Type B pancreatic cell (in vitro differentiated cells): ENCODE results near the gene FXYD5. TPM values are rescaled to one million over a fixed set of nuclear protein-coding genes. Genes with fewer than 3 reads are reported as not detected.
A peak's percentile ranks its signal among the peaks of the same experiment; 100 is the strongest.

Source experiments
- DNase-seq: peaks from one replicate; pipeline ENCODE4 v3.0.0; 2021; ENCODE audit warnings: mixed read lengths; ENCODE audit not compliant: unreplicated experiment; ENCODE audit errors: extremely low spot score
- H3K27ac Mint-ChIP-seq: 2 replicates; pipeline ENCODE4 v1.8.0; 2021; ENCODE audit warnings: mild to moderate bottlenecking, mixed read lengths
- H3K27me3 Mint-ChIP-seq: 2 replicates; pipeline ENCODE4 v1.8.0; 2021; ENCODE audit warnings: mixed read lengths
- H3K36me3 Mint-ChIP-seq: 2 replicates; pipeline ENCODE4 v1.8.0; 2021; ENCODE audit warnings: mixed read lengths
- H3K4me1 Mint-ChIP-seq: one replicate; pipeline ENCODE4 v1.8.0; 2021; ENCODE audit warnings: mixed read lengths; ENCODE audit not compliant: unreplicated experiment
- H3K4me3 Mint-ChIP-seq: 2 replicates; pipeline ENCODE4 v1.8.0; 2021; ENCODE audit warnings: mild to moderate bottlenecking, mixed read lengths
- H3K9me3 Mint-ChIP-seq: 2 replicates; pipeline ENCODE4 v1.8.0; 2021; ENCODE audit warnings: mixed read lengths
- CTCF ChIP-seq: fragments of 200-600 bp; sonication (generic); conservative IDR thresholded peaks from 2 replicates; pipeline ENCODE4 v1.5.0; 2021; ENCODE audit warnings: antibody characterized with exemption, mild to moderate bottlenecking
- long read RNA-seq: library from polyadenylated mRNA; unstranded; transcript quantifications from one replicate; pipeline ENCODE4 v2.0.0, GENCODE V29; 2020
- total RNA-seq: library from RNA; stranded (reverse); gene quantifications from 2 replicates; pipeline ENCODE4 v1.2.1, GENCODE V29; 2021; ENCODE audit warnings: low replicate concordance

FXYD5 gene
- total RNA-seq = 24.2 and 92.8 TPM in 2 replicates
- long read RNA-seq, transcript FXYD5-204 (9 exons, 872 nt) = major isoform, 10 of 13 reads
- long read RNA-seq, partial matches to known transcripts = 0 of 13 reads
- long read RNA-seq, other reads (novel, unspliced or antisense) = 1 of 13 reads

GRCh38 chr19:35154525-35155406, at the start of gene FXYD5:
FXYD5 (plus strand) TSS chr19:35154735; CDS start chr19:35155551, 816 bp downstream.
- Mint-ChIP-seq H3K36me3 (no peaks in the 10 kb centered on the region), H3K9me3 (no peaks in the 10 kb centered on the region), H3K4me1 (peaks cover 11% of the 10 kb centered on the region), H3K4me3 (peak within 1 kb of the TSS; percentile 92), H3K27me3 (peaks cover 89% of the 10 kb centered on the region), H3K27ac (peak within 1 kb of the TSS; percentile 88)
- peak; percentile 44 for TF ChIP-seq CTCF
- no peak for DNase-seq

GRCh38 chr19:35105047-35105410, 49.5 kb upstream of the FXYD5 start:
- TF ChIP-seq CTCF = no peak
- H3K9me3 Mint-ChIP-seq = peaks cover 8% of the 10 kb centered on the region
- H3K4me1 Mint-ChIP-seq = peaks cover 4% of the 10 kb centered on the region
- no peak overlapping the region for H3K4me3 Mint-ChIP-seq
- H3K36me3 Mint-ChIP-seq = no peaks in the 10 kb centered on the region
- no peak overlapping the region for H3K27ac Mint-ChIP-seq
- DNase-seq = no peak
- no peaks in the 10 kb centered on the region for H3K27me3 Mint-ChIP-seq

GRCh38 chr19:35105411-35106290, 48.9 kb upstream of the FXYD5 start:
- no peak for TF ChIP-seq CTCF
- Mint-ChIP-seq H3K36me3 (no peaks in the 10 kb centered on the region), H3K27me3 (no peaks in the 10 kb centered on the region), H3K4me3 (no peak overlapping the region), H3K27ac (no peak overlapping the region), H3K9me3 (peaks cover 8% of the 10 kb centered on the region), H3K4me1 (peaks cover 4% of the 10 kb centered on the region)
- DNase-seq = no peak

GRCh38 chr19:35106291-35106583, 48.3 kb upstream of the FXYD5 start:
- no peaks in the 10 kb centered on the region for H3K27me3 Mint-ChIP-seq
- peaks cover 8% of the 10 kb centered on the region for H3K9me3 Mint-ChIP-seq
- peaks cover 4% of the 10 kb centered on the region for H3K4me1 Mint-ChIP-seq
- no peaks in the 10 kb centered on the region for H3K36me3 Mint-ChIP-seq
- H3K4me3 Mint-ChIP-seq = no peak overlapping the region
- no peak overlapping the region for H3K27ac Mint-ChIP-seq
- TF ChIP-seq CTCF = no peak
- no peak for DNase-seq

GRCh38 chr19:35106898-35107541, 47.5 kb upstream of the FXYD5 start:
- Mint-ChIP-seq H3K9me3 (peaks cover 8% of the 10 kb centered on the region), H3K27ac (peak overlapping the region; percentile 50), H3K4me3 (no peak overlapping the region), H3K36me3 (no peaks in the 10 kb centered on the region), H3K27me3 (no peaks in the 10 kb centered on the region), H3K4me1 (peaks cover 7% of the 10 kb centered on the region)
- TF ChIP-seq CTCF = no peak
- DNase-seq = no peak
